DND-41 (cell line): ENCODE measurements around the gene ACTR3C.
"Not testable (repeated sequence)": the region's sequence is repeated elsewhere in the genome, so short reads cannot be mapped to it uniquely, and the experiment has no call there.

Source experiments
- ATAC-seq: fragments of 200-7000 bp; cut with Tn5 transposase; 3 replicates; pipeline ENCODE4 v1.9.1; 2021; ENCODE audit warnings: low read depth; ENCODE audit not compliant: insufficient read depth
- DNase-seq: peaks from one replicate; pipeline ENCODE4 v3.0.0-alpha.2; 2020
- H2AFZ ChIP-seq: 2 replicates; pipeline ENCODE4 v1.6.0; 2012; ENCODE audit warnings: low read depth, low read length
- H3K27ac ChIP-seq: 2 replicates; pipeline ENCODE4 v1.5.1; 2012; ENCODE audit warnings: low read length, inconsistent platforms
- H3K27me3 ChIP-seq: fragments of 200-600 bp; sonication (generic); 2 replicates; pipeline ENCODE4 v1.6.0; 2012; ENCODE audit warnings: low read length, mild to moderate bottlenecking, inconsistent platforms; ENCODE audit not compliant: insufficient read depth, poor library complexity
- H3K36me3 ChIP-seq: 2 replicates; pipeline ENCODE4 v1.5.1; 2012; ENCODE audit warnings: low read length, inconsistent platforms; ENCODE audit not compliant: insufficient read depth
- H3K4me1 ChIP-seq: 2 replicates; pipeline ENCODE4 v1.5.1; 2012; ENCODE audit warnings: mild to moderate bottlenecking, low read length; ENCODE audit not compliant: insufficient read depth
- H3K4me2 ChIP-seq: 2 replicates; pipeline ENCODE4 v1.6.0; 2012; ENCODE audit warnings: mild to moderate bottlenecking, moderate library complexity, low read length, inconsistent platforms; ENCODE audit not compliant: insufficient read depth
- H3K4me3 ChIP-seq, 2 experiments: fragments of 200-600 bp in 1 of 2; shearing (Covaris generic) in 1 of 2; 2 replicates each; pipeline ENCODE4 v1.5.1; 2012 to 2016; ENCODE audit warnings: inconsistent platforms in 2 of 2, low read length in 2 of 2, mild to moderate bottlenecking in 2 of 2, low read depth in 1 of 2, moderate library complexity in 1 of 2
- H3K79me2 ChIP-seq: 2 replicates; pipeline ENCODE4 v1.6.0; 2012; ENCODE audit warnings: low read length, inconsistent platforms; ENCODE audit not compliant: insufficient read depth
- H3K9ac ChIP-seq: 2 replicates; pipeline ENCODE4 v1.6.0; 2012; ENCODE audit warnings: low read depth, mild to moderate bottlenecking, inconsistent platforms, low read length, moderate library complexity
- H3K9me3 ChIP-seq: 2 replicates; pipeline ENCODE4 v1.5.1; 2012; ENCODE audit warnings: low read length, moderate library complexity, mild to moderate bottlenecking, inconsistent platforms; ENCODE audit not compliant: insufficient read depth, severe bottlenecking
- H4K20me1 ChIP-seq: 2 replicates; pipeline ENCODE4 v1.6.0; 2012; ENCODE audit warnings: low read length; ENCODE audit not compliant: insufficient read depth
- TF ChIP-seq, protein P1 (sequence below): IDR thresholded peaks from 2 replicates; pipeline ENCODE4 v1.5.1; 2012; ENCODE audit warnings: borderline replicate concordance, low read length, moderate library complexity, mild to moderate bottlenecking; ENCODE audit not compliant: poor library complexity, severe bottlenecking; ENCODE audit errors: extremely low read depth

Gene ACTR3C

DNA sequence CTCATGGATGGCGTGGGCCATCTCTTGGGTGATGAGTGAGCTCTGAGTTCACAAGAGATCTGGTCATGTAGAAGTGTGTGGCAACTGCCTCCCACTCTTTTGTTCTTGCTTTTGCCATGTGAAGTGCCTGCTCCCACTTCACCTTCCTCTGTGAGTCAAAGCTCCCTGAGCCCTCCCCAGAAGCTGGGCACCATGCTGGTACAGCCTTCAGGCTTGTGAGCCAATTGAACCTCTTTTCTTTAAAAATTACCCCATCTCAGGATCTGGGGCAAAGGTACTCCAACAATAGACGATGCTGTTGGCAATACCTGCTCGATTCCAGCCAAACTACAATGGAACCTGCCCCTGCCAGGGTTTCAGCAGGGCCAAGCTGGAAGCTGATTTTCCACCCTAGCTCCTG, 75.6 kb downstream of the ACTR3C start:
- H3K4me3 ChIP-seq, H3K4me2 ChIP-seq, H3K9me3 ChIP-seq, H4K20me1 ChIP-seq, H3K4me1 ChIP-seq, H3K36me3 ChIP-seq, H3K9ac ChIP-seq, H3K27me3 ChIP-seq, DNase-seq, ATAC-seq, H3K27ac ChIP-seq, H3K79me2 ChIP-seq, H2AFZ ChIP-seq: not testable (repeated sequence)

GRCh38 chr7:150245208-150245607, 78.1 kb downstream of the ACTR3C start:
- H3K9ac ChIP-seq, H3K79me2 ChIP-seq, H4K20me1 ChIP-seq, H3K4me3 ChIP-seq, H3K27me3 ChIP-seq, H2AFZ ChIP-seq, H3K4me1 ChIP-seq, H3K27ac ChIP-seq, H3K36me3 ChIP-seq, ATAC-seq, H3K9me3 ChIP-seq, DNase-seq, H3K4me2 ChIP-seq: not testable (repeated sequence)

DNA sequence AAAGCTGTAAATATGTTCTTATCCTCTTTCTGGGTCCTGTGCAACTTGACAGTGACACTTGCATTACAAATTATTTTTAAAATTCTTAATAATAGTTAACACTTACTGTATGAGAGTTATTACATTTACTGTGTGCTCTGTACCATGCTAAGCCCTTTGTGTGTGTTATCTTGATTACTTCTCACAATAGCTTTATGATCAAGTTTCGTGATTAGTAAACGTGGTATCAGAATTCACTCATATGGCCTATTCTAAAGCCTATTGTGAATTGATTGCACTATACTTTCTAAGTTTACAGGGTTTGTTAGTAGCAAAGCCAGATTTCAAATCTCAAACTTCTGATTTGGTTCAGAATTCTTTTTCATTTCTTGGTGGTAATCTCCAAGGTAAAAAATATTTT, 80.4 kb downstream of the ACTR3C start:
- not testable (repeated sequence) for H3K36me3 ChIP-seq, H3K4me2 ChIP-seq, H3K9ac ChIP-seq, H3K79me2 ChIP-seq, DNase-seq, ATAC-seq, H3K27me3 ChIP-seq, H4K20me1 ChIP-seq, H3K4me3 ChIP-seq, H3K4me1 ChIP-seq, H2AFZ ChIP-seq, H3K27ac ChIP-seq, H3K9me3 ChIP-seq

- not testable (repeated sequence) for H3K36me3 ChIP-seq, H3K4me3 ChIP-seq, H3K27me3 ChIP-seq, H3K27ac ChIP-seq, H3K79me2 ChIP-seq, H3K4me2 ChIP-seq, H3K9me3 ChIP-seq, ATAC-seq, DNase-seq, H3K9ac ChIP-seq, H2AFZ ChIP-seq, H4K20me1 ChIP-seq, H3K4me1 ChIP-seq
Observed at GRCh38 chr7:150225444-150225843, 97.9 kb downstream of the ACTR3C start.

- not testable (repeated sequence) for H3K79me2 ChIP-seq, H3K9ac ChIP-seq, DNase-seq, H2AFZ ChIP-seq, ATAC-seq, H4K20me1 ChIP-seq, H3K9me3 ChIP-seq, H3K4me2 ChIP-seq, H3K4me3 ChIP-seq, H3K27ac ChIP-seq, H3K27me3 ChIP-seq, H3K4me1 ChIP-seq, H3K36me3 ChIP-seq
- TF ChIP-seq, protein P1, sequence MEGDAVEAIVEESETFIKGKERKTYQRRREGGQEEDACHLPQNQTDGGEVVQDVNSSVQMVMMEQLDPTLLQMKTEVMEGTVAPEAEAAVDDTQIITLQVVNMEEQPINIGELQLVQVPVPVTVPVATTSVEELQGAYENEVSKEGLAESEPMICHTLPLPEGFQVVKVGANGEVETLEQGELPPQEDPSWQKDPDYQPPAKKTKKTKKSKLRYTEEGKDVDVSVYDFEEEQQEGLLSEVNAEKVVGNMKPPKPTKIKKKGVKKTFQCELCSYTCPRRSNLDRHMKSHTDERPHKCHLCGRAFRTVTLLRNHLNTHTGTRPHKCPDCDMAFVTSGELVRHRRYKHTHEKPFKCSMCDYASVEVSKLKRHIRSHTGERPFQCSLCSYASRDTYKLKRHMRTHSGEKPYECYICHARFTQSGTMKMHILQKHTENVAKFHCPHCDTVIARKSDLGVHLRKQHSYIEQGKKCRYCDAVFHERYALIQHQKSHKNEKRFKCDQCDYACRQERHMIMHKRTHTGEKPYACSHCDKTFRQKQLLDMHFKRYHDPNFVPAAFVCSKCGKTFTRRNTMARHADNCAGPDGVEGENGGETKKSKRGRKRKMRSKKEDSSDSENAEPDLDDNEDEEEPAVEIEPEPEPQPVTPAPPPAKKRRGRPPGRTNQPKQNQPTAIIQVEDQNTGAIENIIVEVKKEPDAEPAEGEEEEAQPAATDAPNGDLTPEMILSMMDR: peak; percentile 11
Observed at GRCh38 chr7:150222083-150222972, 101.0 kb downstream of the ACTR3C start.

GRCh38 chr7:150220673-150221181, 102.6 kb downstream of the ACTR3C start:
- H3K36me3 ChIP-seq, H3K4me3 ChIP-seq, DNase-seq, H3K79me2 ChIP-seq, H3K9ac ChIP-seq, H3K4me1 ChIP-seq, ATAC-seq, H4K20me1 ChIP-seq, H3K27ac ChIP-seq, H3K27me3 ChIP-seq, H3K4me2 ChIP-seq, H3K9me3 ChIP-seq, H2AFZ ChIP-seq: not testable (repeated sequence)

- ATAC-seq, H3K4me2 ChIP-seq, DNase-seq: not testable (repeated sequence)
Observed at GRCh38 chr7:150219941-150220658, 103.2 kb downstream of the ACTR3C start.

More at GRCh38 chr7:150219941-150220658, 103.2 kb downstream of the ACTR3C start:
- H3K27ac ChIP-seq, H2AFZ ChIP-seq, H3K79me2 ChIP-seq, H3K9me3 ChIP-seq, H3K36me3 ChIP-seq, H4K20me1 ChIP-seq, H3K27me3 ChIP-seq, H3K4me1 ChIP-seq, H3K4me3 ChIP-seq, H3K9ac ChIP-seq: not testable (repeated sequence)
